SU-DHL-6 (cell line): ENCODE data around the gene ANKS1B.

Experiments used
- EZH2phosphoT487 ChIP-seq: fragments of 200-600 bp; sonication (generic), shearing (Covaris generic); conservative IDR thresholded peaks from 2 replicates; pipeline ENCODE4 v1.6.1; 2018; ENCODE audit warnings: mild to moderate bottlenecking, antibody characterized with exemption, low read length, moderate library complexity, mixed read lengths
- TF ChIP-seq, protein P1 (sequence below): fragments of 200-600 bp; sonication (generic); IDR thresholded peaks from one replicate; pipeline ENCODE4 v1.5.1; 2017; ENCODE audit warnings: antibody characterized with exemption, mild to moderate bottlenecking, low read length, moderate library complexity; ENCODE audit not compliant: insufficient read depth, poor library complexity, severe bottlenecking

DNA sequence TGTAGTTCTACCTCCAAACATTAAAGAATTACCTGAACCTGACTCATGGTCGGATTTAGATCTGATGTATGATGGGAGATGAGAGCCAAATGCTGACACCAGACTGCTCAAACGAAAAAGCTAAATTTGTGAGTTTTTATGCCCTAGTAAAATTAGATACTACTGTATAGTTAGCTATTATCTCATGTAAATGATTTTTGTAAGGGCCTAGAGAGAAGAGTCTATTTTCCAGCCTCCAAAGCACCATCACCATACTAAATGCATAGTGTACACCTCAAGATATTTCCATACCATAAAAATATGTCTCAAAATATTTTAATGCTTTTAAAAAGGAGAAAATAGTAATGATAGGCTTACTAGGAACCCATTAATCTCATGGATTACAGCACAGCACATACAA lies 18.3 kb downstream of the ANKS1B start:
- TF ChIP-seq, protein P1, sequence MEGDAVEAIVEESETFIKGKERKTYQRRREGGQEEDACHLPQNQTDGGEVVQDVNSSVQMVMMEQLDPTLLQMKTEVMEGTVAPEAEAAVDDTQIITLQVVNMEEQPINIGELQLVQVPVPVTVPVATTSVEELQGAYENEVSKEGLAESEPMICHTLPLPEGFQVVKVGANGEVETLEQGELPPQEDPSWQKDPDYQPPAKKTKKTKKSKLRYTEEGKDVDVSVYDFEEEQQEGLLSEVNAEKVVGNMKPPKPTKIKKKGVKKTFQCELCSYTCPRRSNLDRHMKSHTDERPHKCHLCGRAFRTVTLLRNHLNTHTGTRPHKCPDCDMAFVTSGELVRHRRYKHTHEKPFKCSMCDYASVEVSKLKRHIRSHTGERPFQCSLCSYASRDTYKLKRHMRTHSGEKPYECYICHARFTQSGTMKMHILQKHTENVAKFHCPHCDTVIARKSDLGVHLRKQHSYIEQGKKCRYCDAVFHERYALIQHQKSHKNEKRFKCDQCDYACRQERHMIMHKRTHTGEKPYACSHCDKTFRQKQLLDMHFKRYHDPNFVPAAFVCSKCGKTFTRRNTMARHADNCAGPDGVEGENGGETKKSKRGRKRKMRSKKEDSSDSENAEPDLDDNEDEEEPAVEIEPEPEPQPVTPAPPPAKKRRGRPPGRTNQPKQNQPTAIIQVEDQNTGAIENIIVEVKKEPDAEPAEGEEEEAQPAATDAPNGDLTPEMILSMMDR: no peak
- TF ChIP-seq EZH2phosphoT487: no peak
